Activated T-cell treated with anti-CD3 and anti-CD28 coated beads for 4 hours (primary cell): ENCODE measurements around the gene ACLY.
A peak's percentile ranks its signal among the peaks of the same experiment; 100 is the strongest.
"Not testable (repeated sequence)": the region's sequence is repeated elsewhere in the genome, so short reads cannot be mapped to it uniquely, and the experiment has no call there.

Experiments used
- DNase-seq: peaks from one replicate; pipeline ENCODE4 v3.0.0-alpha.2; 2020

The ACLY gene

GRCh38 chr17:41869426-41869825, 49.3 kb downstream of the ACLY start:
- DNase-seq = no peak

GRCh38 chr17:41868568-41868967, 50.2 kb downstream of the ACLY start:
- no peak for DNase-seq

- no peak for DNase-seq
These were observed 53.2 kb downstream of the ACLY start for GRCh38 chr17:41865596-41865893.

- peak; percentile 73 for DNase-seq
These were observed 53.7 kb downstream of the ACLY start, which contains the start of gene KLHL11 for GRCh38 chr17:41864836-41865595. Gene KLHL11, minus strand, starts transcription at chr17:41865423. Its CDS starts 53 bp downstream, at chr17:41865370.

- no peak for DNase-seq
These were observed 54.3 kb downstream of the ACLY start for GRCh38 chr17:41864498-41864835.

- no peak for DNase-seq
These were observed 55.5 kb downstream of the ACLY start for GRCh38 chr17:41863074-41863848.

GRCh38 chr17:41860254-41860931, 58.4 kb downstream of the ACLY start:
- no peak for DNase-seq

GRCh38 chr17:41851382-41851781, 67.4 kb downstream of the ACLY start:
- not testable (repeated sequence) for DNase-seq

GRCh38 chr17:41849251-41849990, 69.3 kb downstream of the ACLY start:
- no peak for DNase-seq

GRCh38 chr17:41848788-41849187, 70.0 kb downstream of the ACLY start:
- no peak for DNase-seq

GRCh38 chr17:41844971-41845370, 73.8 kb downstream of the ACLY start:
- no peak for DNase-seq

GRCh38 chr17:41840781-41841180, 78.0 kb downstream of the ACLY start:
- not testable (repeated sequence) for DNase-seq

GRCh38 chr17:41839448-41839847, 79.3 kb downstream of the ACLY start:
- DNase-seq = not testable (repeated sequence)

GRCh38 chr17:41837761-41838538, 80.8 kb downstream of the ACLY start, which contains the start of gene KLHL10:
Gene KLHL10, plus strand, starts transcription at chr17:41837825. Its CDS starts 108 bp downstream, at chr17:41837933.
- DNase-seq = no peak

GRCh38 chr17:41836550-41837196, 82.1 kb downstream of the ACLY start:
- no peak for DNase-seq

- DNase-seq = peak; percentile 24
These were observed 82.8 kb downstream of the ACLY start, which contains the start of gene NT5C3B for GRCh38 chr17:41835800-41836549. Gene NT5C3B, minus strand, starts transcription at chr17:41836232. Its CDS starts 39 bp downstream, at chr17:41836193.

GRCh38 chr17:41835214-41835799, 83.4 kb downstream of the ACLY start:
- DNase-seq = no peak

- DNase-seq = not testable (repeated sequence)
These were observed 88.8 kb downstream of the ACLY start for GRCh38 chr17:41829961-41830360.

GRCh38 chr17:41825175-41825845, 93.4 kb downstream of the ACLY start:
- DNase-seq = no peak

- DNase-seq = no peak
These were observed 94.7 kb downstream of the ACLY start for GRCh38 chr17:41824086-41824485.
